SK-N-SH (cell line): ENCODE results near the gene TRPM2. TPM values are rescaled to one million over a fixed set of nuclear protein-coding genes. Genes with fewer than 3 reads are reported as not detected.

Experiments
- CTCF ChIA-PET: fragments of 300-600, 350-600 bp; formaldehyde crosslinking; extraction: SDS; loops from one replicate; lab custom pipeline; 2021; lab: Yijun Ruan, JAX
- POLR2A ChIA-PET: fragments of 350-600 bp; sonication (Branson Sonifier 250); formaldehyde crosslinking; extraction: SDS; loops from one replicate; lab custom pipeline; 2020; ENCODE audit warnings: antibody characterized with exemption, inconsistent platforms; lab: Yijun Ruan, JAX
- DNase-seq: peaks from one replicate; pipeline ENCODE4 v3.0.0; 2012
- H2AFZ ChIP-seq: fragments of 200-600 bp; sonication (generic); 2 replicates; pipeline ENCODE4 v1.8.1; 2016; ENCODE audit warnings: antibody characterized with exemption, mild to moderate bottlenecking, low read depth
- H3F3A ChIP-seq: fragments of 200-600 bp; sonication (generic); replicated peaks from 2 replicates; pipeline ENCODE3; 2016; ENCODE audit warnings: antibody characterized with exemption, mild to moderate bottlenecking; ENCODE audit not compliant: insufficient read depth
- H3K27ac ChIP-seq, 2 experiments: fragments of 200-500 bp in 1 of 2; fragments of 200-600 bp in 1 of 2; sonication (Bioruptor generic) in 1 of 2; sonication (generic), shearing (Covaris generic) in 1 of 2; 2 replicates each; pipeline versions ENCODE4 v1.5.1 to v1.6.1; 2014 to 2016; ENCODE audit warnings: low read depth in 2 of 2, inconsistent platforms in 1 of 2, low read length in 1 of 2, mild to moderate bottlenecking in 1 of 2, mixed read lengths in 1 of 2
- H3K27me3 ChIP-seq: fragments of 200-600 bp; sonication (generic), shearing (Covaris generic); 2 replicates; pipeline ENCODE4 v1.6.1; 2016; ENCODE audit warnings: mixed run types; ENCODE audit not compliant: insufficient read depth
- H3K36me3 ChIP-seq, 2 experiments: fragments of 200-500 bp in 1 of 2; fragments of 200-600 bp in 1 of 2; sonication (Bioruptor generic) in 1 of 2; sonication (generic) in 1 of 2; replicated peaks in 1 of 2; 2 replicates each; pipeline versions ENCODE3 to v1.5.1; 2014 to 2016; ENCODE audit warnings: low read length in 1 of 2, mild to moderate bottlenecking in 1 of 2; ENCODE audit not compliant: insufficient read depth in 2 of 2, control insufficient read depth in 1 of 2
- H3K4me1 ChIP-seq, 2 experiments: fragments of 200-500 bp in 1 of 2; fragments of 200-600 bp in 1 of 2; sonication (Bioruptor generic) in 1 of 2; sonication (generic), shearing (Covaris generic) in 1 of 2; 2 replicates each; pipeline versions ENCODE4 v1.5.1 to v1.6.1; 2014 to 2016; ENCODE audit warnings: low read depth in 1 of 2, low read length in 1 of 2, mixed run types in 1 of 2; ENCODE audit not compliant: insufficient read depth in 2 of 2, control insufficient read depth in 1 of 2
- H3K4me2 ChIP-seq: fragments of 200-600 bp; sonication (generic), shearing (Covaris generic); 2 replicates; pipeline ENCODE4 v1.6.1; 2017; ENCODE audit warnings: mixed run types
- H3K4me3 ChIP-seq, 2 experiments: fragments of 200-500 bp in 1 of 2; fragments of 200-600 bp in 1 of 2; sonication (Bioruptor generic) in 1 of 2; sonication (generic), shearing (Covaris generic) in 1 of 2; 2 replicates each; pipeline versions ENCODE4 v1.5.1 to v1.8.1; 2014 to 2016; ENCODE audit warnings: low read depth in 2 of 2, inconsistent platforms in 1 of 2, low read length in 1 of 2, mild to moderate bottlenecking in 1 of 2, mixed read lengths in 1 of 2, moderate library complexity in 1 of 2
- H3K79me2 ChIP-seq: fragments of 200-600 bp; sonication (generic); 2 replicates; pipeline ENCODE4 v1.8.1; 2017; ENCODE audit warnings: mild to moderate bottlenecking; ENCODE audit not compliant: insufficient read depth
- H3K9ac ChIP-seq: fragments of 200-600 bp; sonication (generic); 2 replicates; pipeline ENCODE4 v1.6.1; 2017; ENCODE audit warnings: mixed run types
- H3K9me2 ChIP-seq: fragments of 200-600 bp; sonication (generic); 2 replicates; pipeline ENCODE4 v1.6.1; 2017; ENCODE audit warnings: mixed run types
- H3K9me3 ChIP-seq: fragments of 200-600 bp; sonication (generic); 2 replicates; pipeline ENCODE4 v1.6.1; 2017; ENCODE audit warnings: mixed run types, mild to moderate bottlenecking, moderate library complexity
- H4K20me1 ChIP-seq: fragments of 200-600 bp; sonication (generic); 2 replicates; pipeline ENCODE4 v1.6.1; 2017; ENCODE audit warnings: mild to moderate bottlenecking, mixed run types; ENCODE audit not compliant: insufficient read depth
- CHD2 ChIP-seq: fragments of 150-350 bp; IDR thresholded peaks from 2 replicates; pipeline ENCODE4 v1.6.1; 2018; ENCODE audit warnings: low read length; ENCODE audit not compliant: partially characterized antibody
- MEF2A ChIP-seq: IDR thresholded peaks from 2 replicates; pipeline ENCODE4 v1.4.0; 2012; ENCODE audit warnings: low read depth, borderline replicate concordance
- MXI1 ChIP-seq: IDR thresholded peaks from 2 replicates; pipeline ENCODE4 v1.6.1; 2012; ENCODE audit warnings: mild to moderate bottlenecking, low read depth, low read length, improper control_type of control experiment
- NFIC ChIP-seq: IDR thresholded peaks from 2 replicates; pipeline ENCODE4 v1.4.0; 2012; ENCODE audit warnings: borderline replicate concordance
- POLR2AphosphoS5 ChIP-seq: IDR thresholded peaks from 2 replicates; pipeline ENCODE4 v1.6.1; 2012; ENCODE audit warnings: low read depth, low read length
- RCOR1 ChIP-seq: fragments of 150-350 bp; IDR thresholded peaks from 2 replicates; pipeline ENCODE4 v1.6.1; 2017; ENCODE audit warnings: antibody characterized with exemption, low read length
- RFX5 ChIP-seq: IDR thresholded peaks from 2 replicates; pipeline ENCODE4 v1.6.1; 2012; ENCODE audit warnings: mild to moderate bottlenecking, improper control_type of control experiment, low read length
- RXRA ChIP-seq: IDR thresholded peaks from 2 replicates; pipeline ENCODE4 v1.4.0; 2012; ENCODE audit warnings: low read depth, mild to moderate bottlenecking, borderline replicate concordance
- SIN3A ChIP-seq: IDR thresholded peaks from 2 replicates; pipeline ENCODE4 v1.6.1; 2012; ENCODE audit warnings: low read depth, mild to moderate bottlenecking, low read length, moderate library complexity, borderline replicate concordance
- whole genome bisulfite sequencing: methylation state at CpG from one replicate; pipeline ENCODE4 v1.1.6; 2017; ENCODE audit warnings: low lambda C conversion rate; 5-methylcytosine and 5-hydroxymethylcytosine counted together
- polyA plus RNA-seq, 3 experiments: library from polyadenylated mRNA; depleted of rRNA; stranded (reverse); fragments of >200 nt; gene quantifications; 2 replicates each; pipeline ENCODE4 v1.2.3, GENCODE V29; 2012
- TF ChIP-seq, protein P1 (sequence below): IDR thresholded peaks from 2 replicates; pipeline ENCODE4 v1.4.0; 2012; ENCODE audit warnings: low read depth, borderline replicate concordance
- TF ChIP-seq, protein P2 (sequence below): fragments of 150-350 bp; IDR thresholded peaks from 2 replicates; pipeline ENCODE4 v1.6.1; 2016; ENCODE audit warnings: mild to moderate bottlenecking, low read depth, low read length
- TF ChIP-seq, protein P3 (sequence below): IDR thresholded peaks from 2 replicates; pipeline ENCODE4 v1.4.0; 2012; ENCODE audit warnings: low read depth

The TRPM2 gene
- polyA plus RNA-seq, 1 of the 3 experiments (the other 2 are of a cell fraction): not detected

DNA sequence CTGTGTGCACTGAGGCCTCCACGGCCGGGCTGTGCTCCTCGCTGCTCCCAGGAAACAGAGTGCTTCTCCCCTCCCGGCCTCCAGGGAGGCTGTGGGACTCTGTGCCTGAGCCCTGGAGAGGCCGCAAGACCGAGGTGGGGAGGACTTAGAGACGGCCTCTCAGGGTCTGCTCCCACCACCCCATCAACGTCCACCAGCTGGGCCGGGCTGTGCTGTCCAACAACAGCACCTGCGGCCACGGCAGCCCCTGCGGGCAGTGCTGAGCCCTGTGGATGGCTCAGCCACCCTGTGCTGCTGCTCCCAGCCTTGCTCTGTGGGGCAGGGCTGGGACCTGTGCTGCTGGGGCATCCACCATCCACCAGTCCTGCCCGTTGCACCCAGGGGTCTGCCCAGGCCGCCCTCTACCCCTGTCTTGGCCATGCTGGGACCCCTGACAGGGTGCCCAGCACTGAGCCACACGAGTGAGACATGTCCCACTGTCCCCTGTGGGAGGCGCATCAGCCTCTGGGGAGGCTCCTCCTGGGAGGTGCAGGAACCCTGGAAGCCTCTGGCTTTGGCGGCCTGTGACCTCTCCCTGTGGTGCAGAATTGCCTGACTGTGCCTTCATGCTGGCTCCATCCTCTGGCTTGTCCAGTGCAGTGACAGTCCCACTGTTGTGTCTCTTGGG is 70.7 kb downstream of the TRPM2 start (continued):
- TF ChIP-seq RFX5 (no peak), MEF2A (no peak), POLR2AphosphoS5 (no peak), RCOR1 (no peak)
- TF ChIP-seq, protein P1, sequence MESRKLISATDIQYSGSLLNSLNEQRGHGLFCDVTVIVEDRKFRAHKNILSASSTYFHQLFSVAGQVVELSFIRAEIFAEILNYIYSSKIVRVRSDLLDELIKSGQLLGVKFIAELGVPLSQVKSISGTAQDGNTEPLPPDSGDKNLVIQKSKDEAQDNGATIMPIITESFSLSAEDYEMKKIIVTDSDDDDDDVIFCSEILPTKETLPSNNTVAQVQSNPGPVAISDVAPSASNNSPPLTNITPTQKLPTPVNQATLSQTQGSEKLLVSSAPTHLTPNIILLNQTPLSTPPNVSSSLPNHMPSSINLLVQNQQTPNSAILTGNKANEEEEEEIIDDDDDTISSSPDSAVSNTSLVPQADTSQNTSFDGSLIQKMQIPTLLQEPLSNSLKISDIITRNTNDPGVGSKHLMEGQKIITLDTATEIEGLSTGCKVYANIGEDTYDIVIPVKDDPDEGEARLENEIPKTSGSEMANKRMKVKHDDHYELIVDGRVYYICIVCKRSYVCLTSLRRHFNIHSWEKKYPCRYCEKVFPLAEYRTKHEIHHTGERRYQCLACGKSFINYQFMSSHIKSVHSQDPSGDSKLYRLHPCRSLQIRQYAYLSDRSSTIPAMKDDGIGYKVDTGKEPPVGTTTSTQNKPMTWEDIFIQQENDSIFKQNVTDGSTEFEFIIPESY: no peak
- TF ChIP-seq, protein P2, sequence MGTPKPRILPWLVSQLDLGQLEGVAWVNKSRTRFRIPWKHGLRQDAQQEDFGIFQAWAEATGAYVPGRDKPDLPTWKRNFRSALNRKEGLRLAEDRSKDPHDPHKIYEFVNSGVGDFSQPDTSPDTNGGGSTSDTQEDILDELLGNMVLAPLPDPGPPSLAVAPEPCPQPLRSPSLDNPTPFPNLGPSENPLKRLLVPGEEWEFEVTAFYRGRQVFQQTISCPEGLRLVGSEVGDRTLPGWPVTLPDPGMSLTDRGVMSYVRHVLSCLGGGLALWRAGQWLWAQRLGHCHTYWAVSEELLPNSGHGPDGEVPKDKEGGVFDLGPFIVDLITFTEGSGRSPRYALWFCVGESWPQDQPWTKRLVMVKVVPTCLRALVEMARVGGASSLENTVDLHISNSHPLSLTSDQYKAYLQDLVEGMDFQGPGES: no peak

DNA sequence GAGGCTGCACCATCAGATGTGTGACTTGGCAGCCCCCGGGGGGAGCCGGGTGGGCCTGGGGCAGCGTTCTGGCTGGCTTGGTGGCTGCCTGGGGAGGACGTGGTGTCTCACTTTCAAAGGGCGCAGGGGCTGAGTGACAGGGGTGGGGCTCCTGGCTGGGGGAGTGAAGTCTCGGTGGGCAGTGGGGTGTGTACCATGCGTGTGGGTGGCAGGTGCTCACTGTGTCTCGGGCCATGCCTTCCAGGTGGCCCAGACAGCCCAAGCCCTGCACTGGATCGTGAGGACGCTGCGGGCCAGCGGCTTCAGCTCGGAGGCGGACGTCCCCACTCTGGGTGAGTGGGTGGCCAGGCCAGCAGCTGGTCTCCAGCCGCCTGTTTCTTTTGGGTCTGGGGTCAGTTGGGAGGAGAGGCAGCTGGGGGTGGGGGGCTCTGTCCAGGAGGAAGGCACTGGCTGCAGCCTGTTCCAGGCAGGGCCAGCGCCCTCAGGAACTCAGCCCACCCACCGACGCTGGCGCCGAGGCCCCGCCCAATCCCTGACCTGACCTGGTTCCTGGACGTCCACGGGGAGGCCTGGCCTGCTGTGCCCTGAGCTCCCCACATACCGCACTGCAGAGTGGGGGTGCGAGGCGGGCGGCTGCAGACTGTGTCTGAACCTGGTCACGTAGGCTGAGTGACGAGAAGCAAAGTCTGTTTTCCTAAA is 71.3 kb downstream of the TRPM2 start:
- no peaks in the 10 kb centered on the region for H3K9me2 ChIP-seq
- ChIA-PET CTCF (interaction anchor here (0.7 to 1.0 kb wide), 2 partner anchors 31 to 127 kb away, joined by 3 read pairs; no protein-coding TSS in a partner anchor), POLR2A (no interaction called here)
- no peak overlapping the region for H3K4me3 ChIP-seq
- H3K4me1 ChIP-seq: peaks cover 0 to 3% of the 10 kb centered on the region in 2 experiments; a peak in 1 of 4 replicates
- no peaks in the 10 kb centered on the region for H3K36me3 ChIP-seq
- H3K9me3 ChIP-seq: peaks cover 5% of the 10 kb centered on the region
- H4K20me1 ChIP-seq: no peaks in the 10 kb centered on the region
- H3K79me2 ChIP-seq: no peaks in the 10 kb centered on the region
- no peak overlapping the region for H2AFZ ChIP-seq
- H3K27ac ChIP-seq: no peak overlapping the region
- H3K9ac ChIP-seq: no peak overlapping the region
- no peak overlapping the region for H3K4me2 ChIP-seq
- no peaks in the 10 kb centered on the region for H3K27me3 ChIP-seq
- H3F3A ChIP-seq: peaks cover 10% of the 10 kb centered on the region
- WGBS: 40% methylated on average over 1 of the region's 30 CpGs
- TF ChIP-seq MXI1: no peak
- TF ChIP-seq RXRA: no peak
- no peak for TF ChIP-seq SIN3A
- no peak for TF ChIP-seq CHD2
- TF ChIP-seq NFIC: no peak
- TF ChIP-seq, protein P1: no peak
- TF ChIP-seq POLR2AphosphoS5: no peak
- TF ChIP-seq, protein P3, sequence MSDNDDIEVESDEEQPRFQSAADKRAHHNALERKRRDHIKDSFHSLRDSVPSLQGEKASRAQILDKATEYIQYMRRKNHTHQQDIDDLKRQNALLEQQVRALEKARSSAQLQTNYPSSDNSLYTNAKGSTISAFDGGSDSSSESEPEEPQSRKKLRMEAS: no peak
- TF ChIP-seq, all 33 proteins: peak for 0
- no peak for DNase-seq
